GM18907 (cell line): Measurements from ENCODE around the gene PDX1.

Experiments
- ATAC-seq: cut with Tn5 transposase; IDR thresholded peaks from one replicate; pipeline ENCODE4 v1.9.1; 2021; ENCODE audit warnings: mild to moderate bottlenecking, moderate library complexity; ENCODE audit not compliant: unreplicated experiment

The PDX1 gene

GRCh38 chr13:27969082-27969865 lies 49.5 kb downstream of the PDX1 start, which contains the start of gene CDX2:
Gene CDX2, minus strand, starts transcription at chr13:27969315. Its CDS starts 309 bp downstream, at chr13:27969006.
- ATAC-seq, result no peak

- no peak for ATAC-seq
Observed at GRCh38 chr13:27969866-27970229, 50.0 kb downstream of the PDX1 start.

- ATAC-seq, result no peak
Observed at GRCh38 chr13:27970382-27971235, 50.8 kb downstream of the PDX1 start.

GRCh38 chr13:27971236-27971645 lies 51.4 kb downstream of the PDX1 start:
- ATAC-seq, result no peak

- no peak for ATAC-seq
Observed at GRCh38 chr13:27971776-27972477, 52.1 kb downstream of the PDX1 start.

- ATAC-seq, result no peak
Observed at GRCh38 chr13:27972478-27972820, 52.6 kb downstream of the PDX1 start.

GRCh38 chr13:27973291-27973690 lies 53.5 kb downstream of the PDX1 start:
- ATAC-seq, result no peak

- no peak for ATAC-seq
Observed at GRCh38 chr13:27973961-27974662, 54.3 kb downstream of the PDX1 start.
